22Rv1 (cell line): ENCODE data around the gene NUB1.

Experiments used
- H3K27ac ChIP-seq: fragments of 450-650 bp; 2 replicates; pipeline ENCODE4 v1.5.1; 2017
- CTCF ChIP-seq: fragments of 450-650 bp; IDR thresholded peaks from 2 replicates; pipeline ENCODE4 v1.5.1; 2017; ENCODE audit warnings: mild to moderate bottlenecking
- ZFX ChIP-seq: fragments of 450-650 bp; IDR thresholded peaks from 2 replicates; pipeline ENCODE4 v1.6.1; 2017; ENCODE audit warnings: antibody characterized with exemption, borderline replicate concordance

Gene NUB1

GRCh38 chr7:151413241-151413640, 71.6 kb downstream of the NUB1 start:
- TF ChIP-seq CTCF (no peak), ZFX (no peak)
- H3K27ac ChIP-seq: no peak overlapping the region

GRCh38 chr7:151415375-151416105, 73.9 kb downstream of the NUB1 start:
- no peak for TF ChIP-seq CTCF
- no peak for TF ChIP-seq ZFX
- H3K27ac ChIP-seq: no peak overlapping the region

- no peak for TF ChIP-seq ZFX
- TF ChIP-seq CTCF: no peak
- H3K27ac ChIP-seq: no peak overlapping the region
These were observed 74.7 kb downstream of the NUB1 start for GRCh38 chr7:151416112-151416940.

GRCh38 chr7:151416941-151417315, 75.3 kb downstream of the NUB1 start:
- H3K27ac ChIP-seq: no peak overlapping the region
- no peak for TF ChIP-seq ZFX
- TF ChIP-seq CTCF: no peak

GRCh38 chr7:151420144-151420543, 78.5 kb downstream of the NUB1 start:
- no peak overlapping the region for H3K27ac ChIP-seq
- no peak for TF ChIP-seq CTCF
- TF ChIP-seq ZFX: no peak

- H3K27ac ChIP-seq: no peak overlapping the region
- no peak for TF ChIP-seq CTCF
- no peak for TF ChIP-seq ZFX
These were observed 80.6 kb downstream of the NUB1 start for GRCh38 chr7:151422212-151422611.

- H3K27ac ChIP-seq: no peak overlapping the region
- TF ChIP-seq CTCF: no peak
These were observed 81.6 kb downstream of the NUB1 start for GRCh38 chr7:151423226-151423625.
